AG08396 (cell line): Measurements from ENCODE around the gene OSBPL7.

ENCODE experiments used
- DNase-seq: peaks from one replicate; pipeline ENCODE4 v3.0.0; 2012; ENCODE audit warnings: low spot score, mixed read lengths

Gene OSBPL7

GRCh38 chr17:47847341-47848197 lies 26.0 kb upstream of the OSBPL7 start:
- DNase-seq: no peak

GRCh38 chr17:47846716-47847340 lies 25.2 kb upstream of the OSBPL7 start:
- no peak for DNase-seq

GRCh38 chr17:47845716-47846075 lies 24.1 kb upstream of the OSBPL7 start:
- no peak for DNase-seq

- peak; percentile 67 for DNase-seq
These were observed 23.5 kb upstream of the OSBPL7 start for GRCh38 chr17:47844814-47845715.

GRCh38 chr17:47844227-47844626 lies 22.6 kb upstream of the OSBPL7 start:
- DNase-seq: no peak

- no peak for DNase-seq
These were observed 21.8 kb upstream of the OSBPL7 start for GRCh38 chr17:47843391-47843730.

GRCh38 chr17:47841488-47842291 lies 20.1 kb upstream of the OSBPL7 start:
- DNase-seq: no peak

- peak; percentile 91 for DNase-seq
These were observed 19.3 kb upstream of the OSBPL7 start, which contains the start of gene SCRN2 for GRCh38 chr17:47840742-47841487. TSS of gene SCRN2 (minus strand) at chr17:47841273. CDS start at chr17:47840843, 430 bp downstream.

GRCh38 chr17:47840001-47840741 lies 18.6 kb upstream of the OSBPL7 start:
- DNase-seq: no peak

- no peak for DNase-seq
These were observed 17.5 kb upstream of the OSBPL7 start for GRCh38 chr17:47839071-47839470.

GRCh38 chr17:47838636-47839035 lies 17.0 kb upstream of the OSBPL7 start:
- DNase-seq: no peak

GRCh38 chr17:47837401-47838039 lies 15.9 kb upstream of the OSBPL7 start:
- DNase-seq: no peak

- no peak for DNase-seq
These were observed 15.0 kb upstream of the OSBPL7 start for GRCh38 chr17:47836601-47837000.

GRCh38 chr17:47834756-47835155 lies 13.2 kb upstream of the OSBPL7 start:
- no peak for DNase-seq

GRCh38 chr17:47831934-47832327 lies 10.3 kb upstream of the OSBPL7 start:
- no peak for DNase-seq

GRCh38 chr17:47831003-47831933 lies 9.7 kb upstream of the OSBPL7 start, which contains the start of the genes LRRC46 and MRPL10:
TSS of gene LRRC46 (plus strand) at chr17:47831670. CDS start at chr17:47831990, 320 bp downstream.
TSS of gene MRPL10 (minus strand) at chr17:47831541. CDS start at chr17:47831511, 30 bp downstream.
- peak; percentile 99 for DNase-seq

GRCh38 chr17:47830396-47831002 lies 8.9 kb upstream of the OSBPL7 start:
- DNase-seq: no peak

- DNase-seq: no peak
These were observed 8.3 kb upstream of the OSBPL7 start for GRCh38 chr17:47829870-47830269.
